Measurements from ENCODE around the gene TCEAL8.

DNA sequence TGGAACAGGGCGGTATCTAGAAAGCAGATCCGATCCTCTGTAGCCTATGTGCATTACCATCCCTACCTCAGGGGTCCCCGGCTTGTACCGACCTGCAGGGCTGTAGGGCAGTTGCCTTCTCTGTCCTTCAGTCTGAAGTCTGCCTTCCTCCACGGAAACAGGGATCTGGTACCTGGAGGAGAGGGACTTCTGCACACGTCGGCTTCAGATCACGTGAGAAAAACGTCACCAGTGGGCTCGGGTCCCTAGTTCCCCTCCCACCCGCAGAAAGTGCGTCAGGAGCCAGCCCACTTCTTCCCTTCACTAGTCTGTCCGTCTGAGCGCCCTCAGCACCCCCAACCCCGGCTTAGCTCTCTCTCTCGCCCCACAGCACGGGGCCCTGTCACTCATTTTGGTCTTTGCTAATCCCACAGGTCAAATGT, 21.6 kb upstream of the TCEAL8 start, which contains the start of gene TCEAL5:
- TF ChIP-seq, protein P1, sequence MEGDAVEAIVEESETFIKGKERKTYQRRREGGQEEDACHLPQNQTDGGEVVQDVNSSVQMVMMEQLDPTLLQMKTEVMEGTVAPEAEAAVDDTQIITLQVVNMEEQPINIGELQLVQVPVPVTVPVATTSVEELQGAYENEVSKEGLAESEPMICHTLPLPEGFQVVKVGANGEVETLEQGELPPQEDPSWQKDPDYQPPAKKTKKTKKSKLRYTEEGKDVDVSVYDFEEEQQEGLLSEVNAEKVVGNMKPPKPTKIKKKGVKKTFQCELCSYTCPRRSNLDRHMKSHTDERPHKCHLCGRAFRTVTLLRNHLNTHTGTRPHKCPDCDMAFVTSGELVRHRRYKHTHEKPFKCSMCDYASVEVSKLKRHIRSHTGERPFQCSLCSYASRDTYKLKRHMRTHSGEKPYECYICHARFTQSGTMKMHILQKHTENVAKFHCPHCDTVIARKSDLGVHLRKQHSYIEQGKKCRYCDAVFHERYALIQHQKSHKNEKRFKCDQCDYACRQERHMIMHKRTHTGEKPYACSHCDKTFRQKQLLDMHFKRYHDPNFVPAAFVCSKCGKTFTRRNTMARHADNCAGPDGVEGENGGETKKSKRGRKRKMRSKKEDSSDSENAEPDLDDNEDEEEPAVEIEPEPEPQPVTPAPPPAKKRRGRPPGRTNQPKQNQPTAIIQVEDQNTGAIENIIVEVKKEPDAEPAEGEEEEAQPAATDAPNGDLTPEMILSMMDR (IDR thresholded peaks at IDR 0.05; ENCODE audit: insufficient read depth, low read length) = no peak
- TF ChIP-seq GABPA (IDR thresholded peaks at IDR 0.05; ENCODE audit: low read depth) = no peak
- TF ChIP-seq POLR2AphosphoS5 (IDR thresholded peaks at IDR 0.05; ENCODE audit: low read depth) = no peak

Data from HL-60 (cell line).